HTERT RPE-1 (cell line): ENCODE results near the gene CEP290.
"Not testable (repeated sequence)": the region's sequence is repeated elsewhere in the genome, so short reads cannot be mapped to it uniquely, and the experiment has no call there.

Source experiments
- in situ Hi-C: fragments of 300-500 bp; cut with MboI; formaldehyde crosslinking; loops from 4 replicates; pipeline ENCODE4 v1.14.3; 2020; ENCODE audit warnings: low sequenced_read_pairs

The CEP290 gene

GRCh38 chr12:88144037-88144436 lies 2.1 kb upstream of the CEP290 start:
- in situ Hi-C loops: no loop called here

GRCh38 chr12:88142610-88142991 lies 713 bp upstream of the CEP290 start:
- in situ Hi-C loops: no loop called here

- in situ Hi-C loops: no loop called here
Observed at GRCh38 chr12:88141425-88141773, 489 bp downstream of the CEP290 start.

- in situ Hi-C loops: not testable (repeated sequence)
Observed at GRCh38 chr12:88139711-88140110, 2.2 kb downstream of the CEP290 start.

GRCh38 chr12:88133181-88133580 lies 8.7 kb downstream of the CEP290 start:
- in situ Hi-C loops: not testable (repeated sequence)

- in situ Hi-C loops: no loop called here
Observed at GRCh38 chr12:88132392-88132791, 9.5 kb downstream of the CEP290 start.

- in situ Hi-C loops: no loop called here
Observed at GRCh38 chr12:88127855-88128254, 14.0 kb downstream of the CEP290 start.

- in situ Hi-C loops: no loop called here
Observed at GRCh38 chr12:88127099-88127498, 14.8 kb downstream of the CEP290 start.

GRCh38 chr12:88122666-88123065 lies 19.2 kb downstream of the CEP290 start:
- in situ Hi-C loops: no loop called here

GRCh38 chr12:88113871-88114270 lies 28.0 kb downstream of the CEP290 start:
- in situ Hi-C loops: no loop called here

- in situ Hi-C loops: no loop called here
Observed at GRCh38 chr12:88111074-88111652, 30.7 kb downstream of the CEP290 start.

GRCh38 chr12:88108021-88108420 lies 33.9 kb downstream of the CEP290 start:
- in situ Hi-C loops: no loop called here

GRCh38 chr12:88093573-88093972 lies 48.3 kb downstream of the CEP290 start:
- in situ Hi-C loops: no loop called here

GRCh38 chr12:88092771-88093170 lies 49.1 kb downstream of the CEP290 start:
- in situ Hi-C loops: no loop called here

- in situ Hi-C loops: no loop called here
Observed at GRCh38 chr12:88084210-88084609, 57.7 kb downstream of the CEP290 start.

- in situ Hi-C loops: no loop called here
Observed at GRCh38 chr12:88083634-88084033, 58.3 kb downstream of the CEP290 start.

- in situ Hi-C loops: no loop called here
Observed at GRCh38 chr12:88081247-88081646, 60.6 kb downstream of the CEP290 start.

GRCh38 chr12:88067301-88067700 lies 74.6 kb downstream of the CEP290 start:
- in situ Hi-C loops: no loop called here

- in situ Hi-C loops: no loop called here
Observed at GRCh38 chr12:88063375-88063774, 78.5 kb downstream of the CEP290 start.

GRCh38 chr12:88062474-88062873 lies 79.4 kb downstream of the CEP290 start:
- in situ Hi-C loops: no loop called here

GRCh38 chr12:88058719-88059077 lies 83.2 kb downstream of the CEP290 start:
- in situ Hi-C loops: no loop called here

GRCh38 chr12:88057994-88058718 lies 83.7 kb downstream of the CEP290 start:
- in situ Hi-C loops: no loop called here

GRCh38 chr12:88056571-88056970 lies 85.3 kb downstream of the CEP290 start:
- in situ Hi-C loops: no loop called here
